T-cell (primary cell): Measurements from ENCODE around the gene POLN. TPM values are rescaled to one million over a fixed set of nuclear protein-coding genes. Genes with fewer than 3 reads are reported as not detected.

Experiments
- ATAC-seq, 4 experiments: fragments of 200-7000 bp in 3 of 4; fragments of 150-1000 bp in 1 of 4; cut with Tn5 transposase; replicated peaks in 1 of 4; 1 replicate in 3 of 4; 2 replicates in 1 of 4; pipeline ENCODE4 v1.10.0; 2021; ENCODE audit warnings: moderate library complexity in 3 of 4, mild to moderate bottlenecking in 2 of 4, moderate number of reproducible peaks in 1 of 4
- CTCF ChIA-PET, 2 donors: fragments of 300-600 bp; sonication (Branson Sonifier 250); formaldehyde crosslinking; loops; one replicate each; lab custom pipeline; 2022; ENCODE audit warnings: antibody characterized with exemption in 2 of 2; lab: Charles Lee
- POLR2A ChIA-PET, 2 donors: fragments of 300-600 bp; sonication (Branson Sonifier 250); formaldehyde crosslinking; loops; one replicate each; lab custom pipeline; 2022; ENCODE audit warnings: antibody characterized with exemption in 2 of 2; lab: Charles Lee
- DNase-seq, 35 experiments: peaks; one replicate each; pipeline versions ENCODE4 v3.0.0 to v3.0.0-alpha.2; 2013 to 2023
- H3K27ac ChIP-seq: one replicate; pipeline ENCODE4 v1.5.1; 2013; ENCODE audit warnings: low read length
- H3K27me3 ChIP-seq, 2 experiments: replicated peaks in 1 of 2; 1 replicate in 1 of 2; 2 replicates in 1 of 2; pipeline versions ENCODE4 v1.6.1 to v1.7.0; 2013; ENCODE audit warnings: low read length in 1 of 2, mixed read lengths in 1 of 2; ENCODE audit not compliant: control insufficient read depth in 2 of 2, insufficient read depth in 2 of 2; ENCODE audit errors: extremely low read depth in 1 of 2
- H3K36me3 ChIP-seq, 2 donors: 1 replicate in 1 of 2; 2 replicates in 1 of 2; pipeline versions ENCODE4 v1.6.1 to v1.7.0; 2013; ENCODE audit warnings: low read length in 1 of 2; ENCODE audit not compliant: control insufficient read depth in 2 of 2, insufficient read depth in 1 of 2; ENCODE audit errors: extremely low read depth in 1 of 2
- H3K4me1 ChIP-seq, 2 experiments: 1 replicate in 1 of 2; 2 replicates in 1 of 2; pipeline versions ENCODE4 v1.6.1 to v1.7.0; 2013; ENCODE audit warnings: low read length in 2 of 2, mixed read lengths in 1 of 2; ENCODE audit not compliant: insufficient read depth in 2 of 2, control insufficient read depth in 1 of 2; ENCODE audit errors: extremely low read depth in 1 of 2
- H3K4me3 ChIP-seq, 2 donors: 1 replicate in 1 of 2; 2 replicates in 1 of 2; pipeline versions ENCODE4 v1.5.1 to v1.7.0; 2013; ENCODE audit warnings: mild to moderate bottlenecking in 2 of 2, low read length in 1 of 2, moderate library complexity in 1 of 2; ENCODE audit not compliant: control insufficient read depth in 1 of 2; ENCODE audit errors: extremely low read depth in 1 of 2
- H3K9me3 ChIP-seq: 2 replicates; pipeline ENCODE4 v1.7.0; 2013
- H3K27ac Mint-ChIP-seq, 2 donors: one replicate each; pipeline ENCODE4 v1.8.0; 2020 to 2021; ENCODE audit warnings: mild to moderate bottlenecking in 2 of 2, mixed read lengths in 2 of 2
- H3K27me3 Mint-ChIP-seq, 2 donors: one replicate each; pipeline ENCODE4 v1.8.0; 2021 to 2022; ENCODE audit warnings: mixed read lengths in 2 of 2
- H3K36me3 Mint-ChIP-seq: one replicate; pipeline ENCODE4 v1.8.0; 2021; ENCODE audit warnings: mixed read lengths
- H3K4me1 Mint-ChIP-seq, 3 donors: one replicate each; pipeline ENCODE4 v1.8.0; 2020 to 2022; ENCODE audit warnings: mixed read lengths in 3 of 3, mild to moderate bottlenecking in 1 of 3
- H3K4me3 Mint-ChIP-seq, 3 donors: one replicate each; pipeline ENCODE4 v1.8.0; 2020 to 2022; ENCODE audit warnings: mild to moderate bottlenecking in 3 of 3, mixed read lengths in 3 of 3, moderate library complexity in 3 of 3
- H3K9me3 Mint-ChIP-seq, 3 donors: one replicate each; pipeline ENCODE4 v1.8.0; 2020 to 2022; ENCODE audit warnings: mixed read lengths in 3 of 3
- WGBS: methylation state at CpG from one replicate; pipeline ENCODE4 v1.1.5; 2013; ENCODE audit warnings: missing lambda C conversion rate; ENCODE audit not compliant: insufficient coverage; 5-methylcytosine and 5-hydroxymethylcytosine counted together
- total RNA-seq, 35 experiments: library from RNA in 6 of 35; stranded (reverse) in 6 of 35; fragments of 120-200 nt in 1 of 35; gene quantifications; one replicate each; pipeline versions ENCODE4 v1.2.1 to v1.2.4 and lab custom pipeline; 2013 to 2026

The POLN gene
- total RNA-seq, 5 donors from 2014 or later (not counting 1 experiment from before 2014, with no cell fraction given): 2.5 to 3.7 (median 2.7) TPM

DNA sequence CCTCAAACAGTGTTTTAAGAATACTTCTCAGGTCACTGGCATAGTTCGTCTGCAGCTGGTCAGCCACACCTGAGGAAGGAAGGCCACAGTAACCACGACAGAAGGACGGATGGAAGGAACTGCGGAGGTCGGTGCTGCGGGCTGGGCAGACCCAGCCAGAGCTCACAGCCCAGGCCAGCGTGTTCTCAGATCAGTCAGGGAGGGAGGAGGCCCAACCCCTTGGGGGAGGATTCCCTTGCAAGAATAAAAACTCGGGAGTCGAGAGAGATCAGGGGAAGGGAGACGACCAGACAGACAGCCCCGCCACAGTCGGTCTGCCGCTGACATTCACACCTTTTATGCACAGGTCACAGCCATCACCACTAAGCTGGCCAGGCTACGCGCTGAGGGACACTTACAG lies 31.3 kb upstream of the POLN start:
- H3K27ac ChIP-seq: no peak overlapping the region
- peaks cover 13% of the 10 kb centered on the region for H3K36me3 Mint-ChIP-seq
- H3K27ac Mint-ChIP-seq: no peak overlapping the region
- H3K9me3 Mint-ChIP-seq: no peaks in the 10 kb centered on the region
- H3K9me3 ChIP-seq: no peaks in the 10 kb centered on the region
- H3K36me3 ChIP-seq: peaks cover 0 to 9% of the 10 kb centered on the region in 2 donors
- H3K27me3 ChIP-seq: no peaks in the 10 kb centered on the region
- no peak overlapping the region for H3K4me3 Mint-ChIP-seq
- 64% methylated on average over 9 of the region's 15 CpGs for WGBS
- no peaks in the 10 kb centered on the region for H3K27me3 Mint-ChIP-seq
- peaks cover 0 to 3% of the 10 kb centered on the region in 2 experiments for H3K4me1 ChIP-seq
- ChIA-PET POLR2A (interaction anchor here in 1 of 2 donors (0.5 kb wide), 1 partner anchor 20 kb away, joined by 6 read pairs; no protein-coding TSS in a partner anchor), CTCF (no interaction called here)
- no peak overlapping the region for H3K4me3 ChIP-seq
- DNase-seq: no peak
- no peak for ATAC-seq
- H3K4me1 Mint-ChIP-seq: peaks cover 0 to 3% (median 0%) of the 10 kb centered on the region in 3 donors

DNA sequence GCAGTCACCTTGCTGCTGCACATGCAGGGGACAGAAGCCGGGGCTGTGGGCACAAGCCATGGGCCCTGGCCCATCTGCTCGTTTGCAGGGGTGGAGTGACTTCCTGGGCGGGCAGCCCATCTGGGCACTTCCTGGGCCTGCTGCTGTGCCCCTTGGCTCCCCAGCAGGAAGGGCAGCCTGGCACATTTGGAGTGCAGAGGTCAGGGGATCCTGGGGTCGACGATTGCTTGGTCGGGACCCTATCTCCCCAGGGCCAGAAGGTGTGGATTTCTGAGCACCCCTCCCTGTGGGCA lies 30.9 kb upstream of the POLN start:
- H3K4me3 Mint-ChIP-seq: no peak overlapping the region
- CTCF ChIA-PET: no interaction called here

DNA sequence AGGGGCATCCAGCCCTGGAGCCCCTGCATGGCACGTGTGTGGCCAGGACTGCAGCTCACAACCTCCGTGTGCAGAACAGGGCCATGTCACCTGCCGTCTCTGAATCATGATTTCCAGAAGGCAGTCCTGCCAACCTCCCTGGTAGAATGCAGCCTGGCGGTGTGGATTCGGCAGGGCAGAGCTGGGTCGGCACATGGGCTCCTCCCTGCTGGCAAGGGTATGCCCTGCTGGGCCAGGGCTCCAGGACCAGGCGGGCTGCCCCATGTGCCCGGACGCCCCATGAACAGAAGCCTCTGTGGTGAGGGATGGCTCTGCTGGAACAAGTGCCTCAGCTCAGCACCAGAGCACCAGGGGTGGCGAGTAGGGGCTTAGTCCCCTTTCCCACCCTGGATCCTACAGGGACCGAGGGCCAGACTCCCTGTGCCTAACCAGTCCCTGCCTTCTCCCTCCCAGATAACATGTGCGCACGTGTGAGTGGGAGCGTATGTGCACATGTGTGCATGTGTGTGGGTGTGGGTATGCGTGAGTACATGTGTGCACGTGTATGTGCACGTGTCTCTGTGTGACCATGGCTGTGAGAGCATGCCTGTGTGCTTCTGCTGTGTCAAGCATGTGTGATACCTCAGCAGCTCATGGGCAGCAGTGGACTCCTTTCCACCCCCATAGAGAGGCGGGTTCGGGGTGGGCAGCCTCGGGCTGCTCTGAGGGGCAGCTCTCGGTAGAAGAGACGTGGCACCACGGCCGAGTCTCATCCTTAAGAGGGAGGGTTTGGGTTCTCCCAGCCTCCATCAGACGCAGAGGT lies 30.3 kb upstream of the POLN start:
- H3K36me3 ChIP-seq: peaks cover 0 to 9% of the 10 kb centered on the region in 2 donors
- Mint-ChIP-seq H3K4me1 (peaks cover 0 to 3% (median 0%) of the 10 kb centered on the region in 3 donors), H3K36me3 (peaks cover 13% of the 10 kb centered on the region), H3K27ac (no peak overlapping the region), H3K9me3 (no peaks in the 10 kb centered on the region), H3K4me3 (no peak overlapping the region), H3K27me3 (no peaks in the 10 kb centered on the region)
- no peak overlapping the region for H3K27ac ChIP-seq
- H3K4me3 ChIP-seq: no peak overlapping the region
- H3K27me3 ChIP-seq: no peaks in the 10 kb centered on the region
- POLR2A ChIA-PET: no interaction called here
- 90% methylated on average over 17 of the region's 25 CpGs for WGBS
- CTCF ChIA-PET: no interaction called here
- no peak for ATAC-seq
- H3K4me1 ChIP-seq: peaks cover 0 to 3% of the 10 kb centered on the region in 2 experiments
- no peaks in the 10 kb centered on the region for H3K9me3 ChIP-seq
- no peak for DNase-seq

More for the DNA sequence above, 30.9 kb upstream of the POLN start:
- Histone ChIP-seq H3K9me3 (no peaks in the 10 kb centered on the region), H3K36me3 (peaks cover 0 to 9% of the 10 kb centered on the region in 2 donors), H3K4me3 (no peak overlapping the region), H3K4me1 (peaks cover 0 to 3% of the 10 kb centered on the region in 2 experiments), H3K27ac (no peak overlapping the region), H3K27me3 (no peaks in the 10 kb centered on the region)
- Mint-ChIP-seq H3K36me3 (peaks cover 13% of the 10 kb centered on the region), H3K4me1 (peaks cover 0 to 3% (median 0%) of the 10 kb centered on the region in 3 donors), H3K27me3 (no peaks in the 10 kb centered on the region), H3K9me3 (no peaks in the 10 kb centered on the region), H3K27ac (no peak overlapping the region)
- 81% methylated on average over 6 of the region's 6 CpGs for WGBS
- no peak for ATAC-seq
- DNase-seq: no peak
- POLR2A ChIA-PET: no interaction called here

DNA sequence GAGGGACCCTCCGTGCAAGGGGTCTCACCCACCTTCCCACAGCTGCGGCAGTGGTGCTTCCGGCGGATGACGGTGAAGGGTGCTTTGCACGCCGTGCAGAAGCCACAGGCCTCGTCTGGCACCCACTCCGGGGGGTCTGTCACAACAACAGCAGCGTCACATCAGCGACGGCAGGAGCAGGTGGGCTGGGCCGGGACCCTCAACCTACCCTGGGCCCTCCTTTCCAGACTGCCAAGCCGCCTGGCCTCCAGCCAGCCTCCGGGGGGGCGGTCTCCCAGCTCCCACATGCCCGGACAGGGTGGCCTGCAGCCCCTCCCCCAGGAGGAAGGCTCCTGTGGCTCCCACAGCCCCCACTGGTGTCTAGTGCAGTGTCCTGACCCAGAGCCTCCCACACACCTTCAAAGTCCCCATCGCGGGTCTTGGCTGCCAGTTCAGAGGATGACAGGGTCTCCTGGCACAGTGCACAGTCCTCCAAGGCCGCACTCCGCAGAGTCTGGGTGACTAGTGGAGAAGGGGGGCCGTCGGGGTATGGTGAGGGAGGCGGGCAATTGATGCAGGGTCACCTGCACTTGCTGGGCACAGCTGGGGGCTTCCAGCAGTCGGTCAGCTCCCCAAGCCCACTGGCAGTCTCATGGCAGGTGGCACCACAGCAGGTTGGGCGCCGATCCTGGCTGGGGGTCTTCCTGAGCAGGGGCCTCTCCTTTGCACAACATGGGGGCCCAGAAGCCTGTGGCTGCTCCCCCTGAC lies 29.5 kb upstream of the POLN start:
- H3K4me1 Mint-ChIP-seq: peaks cover 0 to 3% (median 0%) of the 10 kb centered on the region in 3 donors
- POLR2A ChIA-PET: no interaction called here
- H3K9me3 ChIP-seq: no peaks in the 10 kb centered on the region
- peaks cover 13% of the 10 kb centered on the region for H3K36me3 Mint-ChIP-seq
- no peaks in the 10 kb centered on the region for H3K27me3 Mint-ChIP-seq
- CTCF ChIA-PET: no interaction called here
- no peaks in the 10 kb centered on the region for H3K9me3 Mint-ChIP-seq
- 89% methylated on average over 24 of the region's 27 CpGs for WGBS
- no peak overlapping the region for H3K4me3 Mint-ChIP-seq
- no peaks in the 10 kb centered on the region for H3K27me3 ChIP-seq
- ATAC-seq (no peak), DNase-seq (no peak)
- H3K4me3 ChIP-seq: no peak overlapping the region
- peaks cover 0 to 9% of the 10 kb centered on the region in 2 donors for H3K36me3 ChIP-seq
- H3K27ac Mint-ChIP-seq: no peak overlapping the region
- peaks cover 0 to 3% of the 10 kb centered on the region in 2 experiments for H3K4me1 ChIP-seq
- no peak overlapping the region for H3K27ac ChIP-seq

DNA sequence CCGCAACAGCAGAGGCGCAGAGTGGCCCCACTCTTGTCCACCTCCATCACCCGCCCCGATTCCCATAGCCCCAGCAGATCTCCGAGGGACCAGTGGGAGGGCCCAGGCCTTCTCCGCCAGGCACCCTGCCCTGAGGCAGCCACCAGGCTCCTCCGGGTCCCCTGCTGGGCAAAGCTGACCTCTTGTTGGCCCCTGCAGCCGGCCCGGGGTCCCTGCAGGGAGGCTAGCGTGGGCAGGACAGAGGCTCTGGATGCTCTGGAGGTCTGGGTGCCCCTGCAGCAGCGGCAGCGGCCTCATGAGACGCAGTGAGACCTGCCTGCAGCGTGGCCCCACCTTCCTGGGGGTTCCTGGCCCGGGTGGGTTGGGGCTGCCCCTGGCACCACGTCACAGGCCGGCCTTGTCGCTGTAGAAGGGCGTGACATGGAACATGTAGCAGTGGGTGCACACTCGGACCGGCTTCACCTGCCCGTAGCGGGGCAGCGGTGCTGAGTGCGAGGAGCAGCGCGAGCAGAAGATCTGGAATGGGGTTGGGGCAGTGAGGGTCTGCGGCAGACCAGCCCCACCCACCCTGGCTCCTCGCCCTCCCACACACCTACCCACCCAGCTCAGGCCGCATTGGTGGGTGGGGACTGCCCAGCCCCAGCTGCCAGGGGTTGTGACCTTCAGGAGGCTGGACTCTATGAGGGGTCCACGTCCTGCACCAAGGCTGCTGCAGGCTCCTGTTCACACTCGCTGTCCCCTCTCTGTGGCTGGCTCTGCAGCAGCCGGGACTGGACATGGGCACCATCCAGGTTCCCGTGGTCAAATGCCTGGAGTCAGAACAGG lies 28.6 kb upstream of the POLN start:
- Histone ChIP-seq H3K4me1 (peaks cover 0 to 3% of the 10 kb centered on the region in 2 experiments), H3K36me3 (peaks cover 0 to 9% of the 10 kb centered on the region in 2 donors), H3K9me3 (no peaks in the 10 kb centered on the region), H3K4me3 (no peak overlapping the region), H3K27me3 (no peaks in the 10 kb centered on the region), H3K27ac (no peak overlapping the region)
- no peak for ATAC-seq
- H3K36me3 Mint-ChIP-seq: peaks cover 13% of the 10 kb centered on the region
- H3K9me3 Mint-ChIP-seq: no peaks in the 10 kb centered on the region
- no peak overlapping the region for H3K4me3 Mint-ChIP-seq
- WGBS: 89% methylated on average over 22 of the region's 34 CpGs
- DNase-seq: no peak
- no peak overlapping the region for H3K27ac Mint-ChIP-seq
- H3K27me3 Mint-ChIP-seq: no peaks in the 10 kb centered on the region
- CTCF ChIA-PET: no interaction called here
- POLR2A ChIA-PET: no interaction called here
- peaks cover 0 to 3% (median 0%) of the 10 kb centered on the region in 3 donors for H3K4me1 Mint-ChIP-seq

DNA sequence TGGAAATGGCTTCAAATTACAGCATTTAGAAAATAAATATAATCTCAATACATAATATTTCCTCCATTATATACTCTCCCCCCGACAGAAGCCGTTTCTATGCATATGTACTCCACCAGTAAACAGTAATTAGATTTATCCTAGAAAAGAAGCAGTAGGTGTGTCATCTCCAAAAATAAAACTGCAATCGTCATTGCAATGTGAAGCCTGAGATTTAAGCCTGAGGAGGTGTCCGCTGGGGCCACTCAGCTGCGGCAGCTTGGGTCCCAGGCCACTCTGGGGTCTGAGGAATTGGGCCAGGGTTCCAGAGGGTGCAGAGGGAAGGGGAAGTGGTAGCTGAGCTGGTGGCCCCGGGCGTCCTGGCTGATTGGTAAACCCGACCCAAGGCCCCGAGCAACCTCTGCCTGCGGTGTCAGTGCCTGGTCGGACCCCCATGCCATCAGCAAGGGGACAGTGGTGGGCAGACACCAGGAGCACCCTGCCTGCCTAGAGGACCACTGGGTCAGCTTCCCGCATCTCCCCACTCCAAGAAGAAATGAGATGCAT lies 27.8 kb upstream of the POLN start:
- H3K36me3 Mint-ChIP-seq: peaks cover 13% of the 10 kb centered on the region
- Histone ChIP-seq H3K4me3 (no peak overlapping the region), H3K27me3 (no peaks in the 10 kb centered on the region), H3K9me3 (no peaks in the 10 kb centered on the region), H3K4me1 (peaks cover 0 to 3% of the 10 kb centered on the region in 2 experiments), H3K36me3 (peaks cover 0 to 9% of the 10 kb centered on the region in 2 donors), H3K27ac (no peak overlapping the region)
- no peak for DNase-seq
- CTCF ChIA-PET: no interaction called here
- no peak overlapping the region for H3K4me3 Mint-ChIP-seq
- WGBS: 90% methylated on average over 7 of the region's 12 CpGs
- H3K27me3 Mint-ChIP-seq: no peaks in the 10 kb centered on the region
- no peaks in the 10 kb centered on the region for H3K9me3 Mint-ChIP-seq
- no peak overlapping the region for H3K27ac Mint-ChIP-seq
- no peak for ATAC-seq
- POLR2A ChIA-PET: no interaction called here
- peaks cover 0 to 3% (median 0%) of the 10 kb centered on the region in 3 donors for H3K4me1 Mint-ChIP-seq
